CD4-positive, alpha-beta T cell treated with Interleukin-6 at 100 ng/mL for 8 hours (primary cell): ENCODE measurements around the gene CD320.
"Not testable (repeated sequence)": the region's sequence is repeated elsewhere in the genome, so short reads cannot be mapped to it uniquely, and the experiment has no call there.

ENCODE experiments used
- DNase-seq: peaks from one replicate; pipeline ENCODE4 v3.0.0-alpha.2; 2020; ENCODE audit warnings: mixed read lengths, low spot score

Gene CD320

DNA sequence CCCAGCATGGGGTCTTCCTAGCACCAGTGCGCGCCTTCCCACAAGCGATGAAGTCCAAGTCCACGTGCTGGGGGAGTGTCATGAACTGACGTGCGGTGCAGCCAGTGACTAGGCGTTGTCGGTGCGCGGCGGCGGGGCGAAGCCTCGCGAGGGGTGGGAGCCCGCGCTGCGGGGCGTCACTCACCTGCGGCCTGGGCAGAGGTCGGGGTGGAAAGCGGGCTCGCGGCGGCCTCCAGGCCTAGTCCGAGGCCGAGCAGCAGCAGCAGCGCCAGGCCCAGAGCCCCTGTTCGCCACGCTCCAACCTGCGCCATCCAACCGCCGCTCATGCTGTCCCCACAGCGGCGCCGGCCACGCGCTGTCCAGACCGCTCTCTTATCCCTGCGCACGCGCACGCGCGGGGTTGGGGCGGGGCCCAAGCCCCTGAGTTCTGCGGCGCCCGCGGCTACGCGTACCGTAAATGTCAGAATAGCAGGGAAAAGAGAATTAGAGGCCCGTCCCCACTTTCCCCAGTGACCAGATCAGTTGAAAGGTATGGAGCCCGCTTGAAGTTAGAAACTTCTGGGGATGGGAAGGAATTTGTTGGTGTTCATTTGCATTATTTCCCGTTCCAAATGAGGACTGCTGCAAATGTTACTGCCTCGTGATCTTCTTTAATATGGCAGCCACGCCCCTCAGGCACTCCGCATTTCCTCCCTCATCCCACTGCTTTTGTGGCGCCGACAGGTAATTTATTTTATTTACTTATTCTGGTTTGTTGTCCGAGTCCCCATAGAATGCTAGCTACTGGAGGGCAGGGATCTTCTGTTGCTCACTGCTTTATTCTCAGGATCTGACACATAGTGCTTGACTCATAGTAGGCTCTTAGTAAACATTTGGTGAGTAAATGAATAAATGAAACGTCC lies at the start of gene CD320:
Gene CD320 (minus strand): TSS at position 394 of the 902 bp plus-strand sequence. CDS start 68 bp downstream, at position 326.
- peak; percentile 79 for DNase-seq

DNA sequence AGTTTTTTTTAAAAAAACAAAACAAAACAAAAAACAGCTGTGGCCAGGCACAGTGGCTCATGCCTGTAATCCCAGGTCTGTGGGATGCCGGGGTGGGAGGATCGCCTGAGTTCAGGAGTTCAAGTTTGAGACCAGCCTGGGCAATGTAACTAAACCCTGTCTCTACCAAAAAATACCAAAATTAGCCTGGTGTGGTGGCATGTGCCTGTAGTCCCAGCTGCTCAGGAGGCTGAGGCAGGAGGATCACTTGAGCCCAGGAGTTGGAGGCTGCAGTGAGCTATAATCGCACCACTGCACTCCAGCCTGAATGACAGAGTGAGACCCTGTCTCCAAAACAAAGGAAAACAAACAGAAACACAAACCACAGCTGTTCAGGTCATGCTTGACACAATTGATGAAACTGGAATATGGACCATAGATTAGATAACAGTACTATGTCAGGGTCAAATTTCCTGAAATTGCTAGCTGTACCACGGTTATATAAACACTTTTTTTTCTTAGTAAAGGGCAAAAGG lies 48.9 kb upstream of the CD320 start:
- no peak for DNase-seq

DNA sequence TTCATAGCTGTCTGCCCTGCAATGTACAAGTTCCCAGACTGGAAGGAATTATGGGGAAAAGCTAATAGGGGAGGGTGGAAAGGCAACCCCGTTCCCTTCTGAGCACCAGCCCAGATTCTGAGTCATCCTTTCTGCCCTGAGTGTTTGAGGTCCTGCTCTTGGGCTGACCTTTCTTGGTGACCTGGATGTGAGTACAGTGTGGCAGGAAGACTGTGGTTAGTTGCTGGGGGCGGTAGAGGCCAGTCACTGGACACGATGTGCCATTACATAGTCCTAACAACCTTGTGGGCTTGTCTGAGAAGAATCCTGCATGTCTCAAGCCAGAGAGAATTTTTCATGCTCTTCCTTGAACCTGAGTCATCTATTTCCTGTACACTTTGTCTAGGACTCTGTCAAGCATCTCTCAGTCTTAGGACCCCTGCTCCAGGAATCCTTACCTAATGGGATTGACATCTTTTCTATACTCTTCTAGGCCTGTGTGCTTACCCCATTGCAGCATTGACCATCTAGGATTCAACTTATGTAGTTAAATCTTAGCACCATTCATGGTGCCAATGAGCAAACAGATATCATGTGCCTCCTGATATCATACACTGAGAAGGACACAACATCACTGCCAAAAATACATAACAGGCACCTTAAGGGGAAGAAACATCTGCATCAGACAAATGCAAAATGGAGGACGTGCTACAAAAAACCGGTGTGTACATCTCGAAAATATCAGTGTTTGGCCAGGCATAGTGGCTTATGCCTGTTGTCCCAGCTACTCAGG lies 47.7 kb upstream of the CD320 start:
- no peak for DNase-seq

DNA sequence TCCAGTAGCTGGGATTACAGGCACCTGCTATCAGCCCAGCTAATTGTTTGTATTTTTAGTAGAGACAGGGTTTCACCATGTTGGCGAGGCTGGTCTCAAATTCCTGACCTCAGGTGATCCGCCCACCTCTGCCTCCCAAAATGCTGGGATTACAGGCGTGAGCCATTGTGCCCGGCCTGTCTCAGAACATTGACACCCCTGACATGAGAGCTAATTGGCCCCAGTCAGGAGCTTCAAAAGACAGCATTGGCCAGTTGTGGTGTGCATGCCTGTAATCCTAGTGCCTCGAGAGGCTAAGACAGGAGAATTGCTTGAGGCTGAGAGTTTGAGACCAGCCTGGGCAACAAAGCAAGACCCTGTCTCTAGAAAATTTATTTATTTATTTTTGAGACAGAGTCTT lies 44.7 kb upstream of the CD320 start:
- not testable (repeated sequence) for DNase-seq

DNA sequence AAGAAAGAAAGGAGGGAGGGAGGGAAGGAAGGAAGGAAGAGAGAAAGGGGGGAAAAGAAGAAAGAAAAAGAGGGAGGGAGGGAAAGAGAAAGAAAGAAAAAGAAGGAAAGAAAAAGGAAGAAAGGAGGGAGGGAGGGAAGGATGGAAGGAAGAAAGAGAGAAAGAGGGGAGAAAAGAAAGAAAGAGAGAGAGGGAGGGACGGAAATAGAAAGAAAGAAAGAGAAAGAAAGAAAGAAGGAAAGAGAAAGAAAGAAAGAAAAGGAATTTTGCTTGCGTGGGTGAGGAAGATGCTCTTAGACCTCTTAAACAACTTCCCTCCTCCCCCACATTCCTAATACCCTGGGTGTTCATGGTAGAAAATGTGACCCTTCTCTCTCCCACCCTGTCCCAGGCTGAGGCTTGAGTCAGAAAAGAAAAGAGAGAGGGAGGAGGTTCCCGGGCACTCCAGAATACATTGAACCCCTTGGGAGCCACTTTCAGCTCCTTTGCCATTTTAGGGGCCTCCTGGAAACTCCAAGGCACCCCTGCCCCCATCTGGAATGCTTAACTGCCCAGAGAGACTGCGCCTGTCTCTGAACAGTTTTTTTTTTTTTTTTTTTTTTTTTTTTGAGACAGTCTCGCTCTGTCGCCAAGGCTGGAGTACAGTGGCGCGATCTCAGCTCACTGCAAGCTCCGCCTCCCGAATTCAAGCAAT lies 44.1 kb upstream of the CD320 start:
- no peak for DNase-seq

DNA sequence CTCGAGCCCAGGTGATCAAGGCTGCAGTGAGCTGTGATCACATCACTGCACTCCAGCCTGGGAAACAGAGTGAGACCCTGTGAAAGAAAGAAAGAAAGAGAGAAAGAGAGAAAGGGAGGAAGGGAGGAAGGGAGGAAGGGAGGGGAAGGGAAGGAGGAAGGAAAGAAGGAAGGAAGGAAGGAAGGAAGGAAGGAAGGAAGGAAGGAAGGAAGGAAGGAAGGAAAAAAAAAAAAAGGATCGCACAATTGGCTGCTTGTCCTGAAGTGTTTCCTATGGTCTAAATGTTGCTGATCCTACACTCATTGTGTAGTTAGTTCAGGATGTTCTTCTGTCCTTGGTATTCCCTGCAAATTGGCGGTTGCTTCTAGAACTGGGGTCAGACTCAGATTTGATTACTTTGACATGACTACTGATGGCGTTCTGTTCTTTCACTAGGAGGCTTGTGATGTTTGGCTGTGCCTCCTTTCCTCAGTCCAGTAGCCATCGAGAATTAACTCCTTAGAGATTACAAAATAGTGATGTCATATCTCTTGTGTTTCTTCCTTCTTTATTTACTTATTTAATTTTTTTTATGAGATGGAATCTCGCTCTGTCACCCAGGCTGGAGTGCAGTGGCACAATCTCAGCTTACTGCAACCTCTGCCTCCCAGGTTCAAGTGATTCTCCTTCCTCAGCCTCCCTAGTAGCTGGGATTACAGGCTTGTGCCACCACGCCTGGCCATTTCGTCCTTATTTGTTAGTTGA lies 41.6 kb upstream of the CD320 start:
- DNase-seq, result not testable (repeated sequence)

DNA sequence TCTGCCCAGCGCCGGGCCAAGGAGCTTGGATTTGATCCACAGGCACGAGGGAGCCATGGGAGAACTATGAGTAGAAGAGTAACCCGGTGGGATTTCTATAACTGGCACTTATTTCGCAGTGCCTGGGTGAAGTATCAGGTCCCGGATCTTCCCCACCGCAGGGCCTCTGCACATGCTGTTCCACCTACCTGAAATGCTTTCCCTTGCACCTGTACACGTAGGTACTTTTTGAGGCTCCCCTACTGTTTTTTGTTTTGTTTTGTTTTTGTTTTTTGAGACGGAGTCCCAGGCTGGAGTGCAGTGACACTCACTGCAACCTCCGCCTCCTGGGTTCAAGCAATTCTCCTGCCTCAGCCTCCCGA lies 35.3 kb upstream of the CD320 start:
- DNase-seq, result no peak

DNA sequence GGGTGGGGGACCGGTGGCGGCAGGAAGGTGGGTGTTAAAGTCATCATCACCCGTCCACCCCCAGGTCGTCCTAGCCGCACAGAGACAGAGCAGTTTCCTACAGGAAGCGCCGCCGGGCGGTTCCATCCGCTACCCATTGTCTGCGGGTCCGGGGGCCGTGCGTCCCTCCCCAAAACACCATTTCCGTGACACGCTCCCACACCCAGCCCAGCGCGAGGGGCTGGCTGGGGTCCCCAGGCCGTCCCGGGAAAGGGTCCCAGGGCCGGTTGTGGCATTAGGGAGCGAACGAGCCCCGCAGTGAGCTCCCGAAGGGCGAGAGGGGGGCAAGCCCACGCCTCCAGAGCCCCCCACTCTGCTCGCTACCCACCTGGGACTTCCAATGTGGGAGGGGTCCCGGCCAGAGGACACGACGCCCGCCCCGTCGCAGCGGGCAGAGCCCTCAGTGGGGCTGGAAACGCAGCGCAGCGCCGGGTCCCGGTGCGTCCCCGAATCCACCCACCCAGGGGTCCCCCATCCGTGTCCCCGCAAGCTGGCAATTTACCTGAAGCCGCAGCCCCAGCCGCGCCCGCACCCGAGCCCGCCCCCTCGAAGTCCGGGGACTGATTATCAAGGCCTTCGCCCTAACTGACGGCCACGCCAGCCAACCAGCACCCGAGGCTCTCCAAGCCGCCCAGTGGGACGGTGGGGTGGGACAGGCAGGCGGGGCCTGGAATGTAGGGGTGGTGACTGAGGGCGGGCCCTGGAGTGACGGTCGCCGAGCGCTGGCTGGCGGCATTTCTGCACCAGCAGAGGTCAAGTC lies 34.7 kb upstream of the CD320 start, which contains the start of gene KANK3:
Gene KANK3 (minus strand): TSS at position 579 of the 799 bp plus-strand sequence. CDS start 5,434 bp downstream, outside the sequence.
- peak; percentile 95 for DNase-seq

DNA sequence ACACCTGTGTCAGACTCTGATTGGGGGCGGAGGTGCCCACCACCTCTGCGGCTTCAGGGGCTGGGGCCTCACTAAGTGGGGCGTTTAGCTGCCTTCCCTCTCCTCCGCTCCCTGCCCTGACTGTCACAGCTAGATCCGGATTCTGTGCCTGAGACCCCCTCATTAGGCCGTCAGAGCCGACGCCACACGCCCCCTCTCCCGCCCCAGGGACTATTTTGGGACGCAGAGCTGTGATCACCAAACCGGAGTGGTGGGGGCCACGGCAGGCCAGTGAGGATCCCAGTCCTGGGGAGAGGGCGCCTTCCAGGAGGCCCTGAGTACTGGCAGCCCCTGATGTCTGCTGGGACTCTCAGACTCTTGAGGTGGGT lies 34.1 kb upstream of the CD320 start:
- no peak for DNase-seq

DNA sequence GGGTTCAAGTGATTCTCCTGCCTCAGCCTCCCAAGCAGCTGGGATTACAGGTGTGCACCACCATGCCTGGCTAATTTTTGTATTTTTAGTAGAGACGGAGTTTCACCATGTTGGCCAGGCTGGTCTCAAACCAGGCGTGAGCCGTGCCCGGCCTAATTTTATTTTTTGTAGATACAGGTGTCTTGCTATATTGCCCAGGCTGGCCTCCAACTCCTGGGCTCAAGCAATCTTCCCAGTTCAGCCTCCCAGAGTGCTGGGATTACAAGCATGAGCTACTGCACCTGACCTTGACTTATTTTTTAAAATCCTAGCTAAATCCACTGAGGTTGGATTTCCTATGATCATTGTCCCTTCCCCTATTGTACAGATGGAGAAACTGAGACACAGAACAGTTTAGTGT lies 33.3 kb upstream of the CD320 start:
- DNase-seq, result not testable (repeated sequence)

DNA sequence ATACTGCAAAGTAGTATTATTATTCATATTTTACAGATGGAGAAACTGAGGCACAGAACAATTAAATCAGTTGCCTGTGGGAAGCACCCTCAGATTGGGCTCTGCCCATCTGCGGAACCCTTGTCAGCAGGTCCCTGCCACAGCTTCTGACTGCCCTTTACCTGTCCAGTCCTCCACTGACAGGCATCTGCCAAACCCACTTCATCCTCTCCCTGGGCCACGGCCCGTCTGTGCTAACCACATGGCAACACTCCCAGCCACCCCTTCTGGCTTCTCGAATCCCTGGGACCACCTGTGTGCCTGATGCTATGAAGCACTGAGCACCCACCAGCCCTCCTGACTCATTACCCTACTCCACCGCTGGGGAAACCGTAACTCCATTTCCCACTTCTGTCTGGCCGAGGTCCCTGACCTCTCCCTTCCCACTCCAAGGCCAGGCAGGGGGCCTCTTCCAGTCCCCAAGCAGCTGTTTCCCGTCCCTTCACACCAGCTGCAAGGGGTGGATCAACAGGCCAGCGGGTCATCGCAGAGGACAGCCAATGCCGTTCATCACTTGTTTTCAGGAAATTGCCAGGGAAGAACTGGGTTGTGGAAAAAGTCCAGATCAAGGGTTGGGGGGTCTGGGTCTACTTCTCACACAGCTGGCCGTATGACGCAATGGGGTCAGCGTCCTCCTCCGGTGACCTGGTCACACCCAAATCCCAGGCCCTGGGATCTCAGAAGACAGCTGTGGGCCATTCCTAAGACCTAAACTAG lies 32.4 kb upstream of the CD320 start:
- no peak for DNase-seq

DNA sequence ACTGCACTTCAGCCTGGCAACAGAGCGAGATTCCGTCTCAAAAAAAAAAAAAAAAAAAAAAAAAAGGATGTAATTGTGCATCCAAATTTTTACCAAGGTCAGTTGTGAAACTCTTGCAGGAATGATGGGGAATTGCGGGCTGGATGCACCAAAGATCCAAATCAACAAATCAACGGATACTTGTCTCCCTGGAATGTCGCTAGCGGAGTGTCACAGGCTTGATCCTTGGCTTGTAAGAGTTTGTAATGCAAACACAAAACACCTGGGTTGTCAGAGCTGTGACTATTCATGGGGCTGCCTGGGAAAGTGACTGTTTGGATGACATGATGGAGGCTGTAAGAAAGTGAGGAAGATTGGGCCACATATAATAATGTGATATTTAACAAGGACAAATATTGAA lies 30.7 kb upstream of the CD320 start:
- DNase-seq, result no peak

DNA sequence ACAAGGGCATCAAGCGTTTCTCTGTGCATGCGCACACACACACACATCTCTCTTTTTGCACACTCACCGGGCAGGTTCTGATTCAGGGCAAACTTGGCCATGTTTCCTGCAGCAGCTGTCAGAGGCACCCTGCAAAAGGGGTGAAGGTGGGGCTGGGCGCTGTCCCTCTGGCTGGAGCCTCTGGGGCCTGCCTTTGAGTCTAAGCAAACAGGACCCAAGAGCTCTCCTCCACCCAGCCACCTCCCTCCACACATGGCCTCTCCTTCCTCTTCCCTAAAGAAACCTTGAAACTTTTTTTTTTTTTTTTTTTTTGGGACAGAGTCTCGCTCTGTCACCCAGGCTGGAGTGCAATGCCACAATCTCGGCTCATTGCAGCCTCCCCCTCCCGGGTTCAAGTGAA lies 29.6 kb upstream of the CD320 start:
- DNase-seq, result no peak

DNA sequence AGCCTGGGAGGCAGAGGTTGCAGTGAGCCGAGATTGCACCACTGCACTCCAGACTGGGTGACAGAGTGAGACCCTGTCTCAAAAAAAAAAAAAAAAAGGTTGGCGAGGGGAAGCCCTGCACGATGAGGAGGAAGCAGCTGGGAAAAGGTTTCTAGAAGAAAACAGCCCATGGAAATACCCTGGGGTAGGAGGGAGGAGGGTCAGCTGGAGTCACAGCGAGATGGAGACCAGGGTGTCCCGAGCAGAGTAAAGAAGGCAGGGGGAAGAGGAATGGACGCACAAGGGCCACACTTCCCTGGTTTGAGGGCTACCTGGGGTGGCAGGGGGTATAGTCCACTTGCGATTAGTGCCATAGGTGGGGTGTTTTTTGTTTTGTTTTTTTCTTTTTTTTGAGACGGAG lies 28.5 kb upstream of the CD320 start:
- no peak for DNase-seq

DNA sequence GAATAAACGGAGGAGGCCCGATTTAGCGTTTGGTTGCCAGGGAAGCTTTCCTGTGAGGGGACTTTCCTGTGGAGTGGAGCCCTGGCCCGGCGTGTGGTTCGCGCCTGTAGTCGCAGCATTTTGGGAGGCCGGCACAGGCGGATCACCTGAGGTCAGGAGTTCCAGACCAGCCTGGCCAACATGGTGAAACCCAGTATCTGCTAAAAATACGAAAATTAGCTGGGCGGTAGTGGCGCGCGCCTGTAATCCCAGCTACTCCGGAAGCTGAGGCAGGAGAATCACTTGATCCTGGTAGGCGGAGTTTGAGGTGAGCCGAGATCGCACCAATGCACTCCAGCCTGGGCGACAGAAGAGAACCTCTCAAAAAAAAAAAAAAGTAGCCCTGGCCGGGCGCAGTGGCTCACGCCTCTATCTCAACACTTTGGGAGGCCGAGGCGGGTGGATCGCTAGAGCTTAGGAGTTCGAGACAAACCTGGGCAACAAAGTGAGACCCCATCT lies 28.0 kb upstream of the CD320 start:
- no peak for DNase-seq

DNA sequence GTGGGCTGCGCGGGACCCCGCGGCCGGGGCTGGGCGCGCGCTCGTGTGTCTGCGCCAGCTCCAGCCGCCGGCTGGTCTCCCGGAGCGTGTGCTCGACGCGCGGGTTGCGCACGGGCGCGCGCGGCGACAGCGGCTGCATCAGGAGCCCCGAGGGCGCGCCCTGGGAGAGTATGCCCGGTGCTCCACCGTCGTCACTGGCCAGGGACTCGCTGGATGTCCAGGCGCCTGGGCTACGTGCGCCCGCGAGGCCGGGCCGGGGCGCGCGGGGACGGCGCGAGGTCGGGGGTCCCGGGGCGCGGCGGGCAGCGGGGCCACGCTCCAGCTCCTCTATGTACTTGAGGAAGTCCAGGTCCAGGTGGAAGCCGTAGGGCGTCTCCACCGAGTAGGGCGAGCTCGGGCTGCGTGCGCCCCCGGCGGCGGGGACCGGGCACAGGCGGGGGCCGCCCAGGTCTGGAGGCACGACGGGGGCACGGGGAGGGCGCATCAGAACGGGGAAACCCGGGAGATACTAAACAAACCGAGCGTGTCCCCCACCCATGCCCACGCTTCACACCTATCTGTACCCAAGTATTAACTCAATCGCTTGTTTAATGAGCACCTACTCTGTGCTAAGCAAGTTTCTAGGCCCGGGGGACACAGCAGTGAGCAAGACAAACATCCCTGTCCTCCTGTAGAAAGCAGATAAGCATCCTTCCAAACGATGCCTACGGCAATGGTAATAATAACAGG lies 27.3 kb upstream of the CD320 start:
- DNase-seq, result no peak

DNA sequence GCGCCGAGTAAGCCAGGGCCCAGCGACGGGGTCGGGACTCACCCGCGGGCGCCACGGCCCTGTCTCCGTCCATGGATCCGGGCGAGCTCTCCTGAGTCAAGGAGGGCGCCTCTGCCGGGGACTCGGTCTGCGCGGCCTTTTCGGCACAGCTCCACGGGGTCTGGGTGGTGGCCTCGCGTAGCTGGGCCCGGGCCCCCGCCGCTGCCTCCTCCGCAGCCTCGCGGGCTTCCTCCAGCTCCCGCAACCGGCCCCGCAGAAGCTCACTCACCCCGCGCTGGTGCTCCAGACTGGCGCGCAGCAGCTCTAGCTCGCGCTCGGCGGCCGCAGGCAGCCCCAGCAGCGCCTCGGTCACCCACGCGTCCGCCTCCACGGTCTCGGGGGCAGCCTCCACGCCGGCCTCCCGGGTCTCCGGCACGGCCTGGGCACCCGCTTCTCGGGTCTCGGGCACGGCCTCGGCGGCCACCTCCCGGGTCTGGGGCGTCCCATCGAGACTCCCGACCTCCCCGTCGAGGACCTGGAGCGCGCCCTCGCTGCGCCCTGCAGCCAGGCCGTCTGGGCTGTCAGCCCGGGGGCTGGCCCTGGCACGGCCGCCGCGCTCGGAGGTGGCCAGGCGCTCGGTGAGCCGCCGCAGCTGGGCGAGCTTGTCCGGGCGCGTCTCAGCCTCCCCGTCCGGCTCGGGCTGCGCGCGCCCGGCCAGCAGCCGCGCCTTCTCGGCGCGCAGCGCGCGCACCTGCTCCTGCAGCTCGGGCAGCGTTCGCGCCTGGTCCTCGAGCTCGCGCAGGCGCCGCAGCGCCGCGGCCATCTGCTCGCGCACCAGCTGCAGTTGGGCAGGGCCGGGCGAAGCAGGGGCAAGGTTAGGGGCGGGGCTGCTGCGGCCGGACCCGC lies 26.5 kb upstream of the CD320 start:
- DNase-seq, result no peak
